H1 (cell line): Measurements from ENCODE around the gene DNM1L. TPM values are rescaled to one million over a fixed set of nuclear protein-coding genes. Genes with fewer than 3 reads are reported as not detected.

Source experiments
- CTCF ChIA-PET: fragments of 300-600 bp; sonication (Branson Sonifier 250); formaldehyde crosslinking; loops from one replicate; lab custom pipeline; 2021; ENCODE audit not compliant: partially characterized antibody; lab: Charles Lee
- POLR2A ChIA-PET: fragments of 300-600 bp; sonication (Branson Sonifier 250); formaldehyde crosslinking; loops from one replicate; lab custom pipeline; 2021; ENCODE audit warnings: inconsistent platforms; ENCODE audit not compliant: partially characterized antibody; lab: Charles Lee
- DNase-seq, 2 experiments: peaks; one replicate each; pipeline versions ENCODE4 v3.0.0 to v3.0.0-alpha.2; 2010 to 2022; ENCODE audit warnings: low spot score in 2 of 2, low read depth in 1 of 2, mixed read lengths in 1 of 2
- FAIRE-seq: peaks from 2 replicates; lab custom pipeline; 2011; peaks lifted over from hg19 to GRCh38; lab: Jason Lieb, UNC
- H2AFZ ChIP-seq: 2 replicates; pipeline ENCODE4 v1.8.1; 2012; ENCODE audit warnings: low read length, inconsistent platforms
- H2AK5ac ChIP-seq: 2 replicates; pipeline ENCODE4 v1.6.1; 2013; ENCODE audit warnings: low read depth, low read length
- H2BK120ac ChIP-seq: replicated peaks from 2 replicates; pipeline ENCODE3; 2013; ENCODE audit warnings: low read depth, low read length, inconsistent platforms
- H2BK12ac ChIP-seq: 2 replicates; pipeline ENCODE4 v1.6.1; 2013; ENCODE audit warnings: low read depth, low read length
- H2BK15ac ChIP-seq: 2 replicates; pipeline ENCODE4 v1.6.1; 2013; ENCODE audit warnings: low read length
- H2BK20ac ChIP-seq: 2 replicates; pipeline ENCODE4 v1.6.1; 2013; ENCODE audit warnings: low read length
- H2BK5ac ChIP-seq: 2 replicates; pipeline ENCODE4 v1.6.1; 2013; ENCODE audit warnings: low read depth, low read length
- H3K14ac ChIP-seq: 2 replicates; pipeline ENCODE4 v1.6.1; 2013; ENCODE audit warnings: inconsistent platforms; ENCODE audit not compliant: insufficient read length
- H3K18ac ChIP-seq: 2 replicates; pipeline ENCODE4 v1.6.1; 2013; ENCODE audit warnings: low read length; ENCODE audit errors: extremely low read depth
- H3K23ac ChIP-seq: 2 replicates; pipeline ENCODE4 v1.6.1; 2013; ENCODE audit warnings: inconsistent platforms; ENCODE audit not compliant: insufficient read length
- H3K23me2 ChIP-seq: 2 replicates; pipeline ENCODE4 v1.6.1; 2013; ENCODE audit warnings: low read depth, low read length
- H3K27ac ChIP-seq: 2 replicates; pipeline ENCODE4 v1.6.1; 2011; ENCODE audit warnings: low read depth, low read length, inconsistent platforms
- H3K27me3 ChIP-seq, 4 experiments: replicated peaks in 1 of 4; 1 replicate in 1 of 4; 2 replicates in 3 of 4; pipeline versions ENCODE4 v1.6.1 to v1.8.1; 2011 to 2013; ENCODE audit warnings: low read length in 3 of 4, mild to moderate bottlenecking in 3 of 4, inconsistent platforms in 2 of 4, mixed read lengths in 2 of 4, moderate library complexity in 1 of 4; ENCODE audit not compliant: control insufficient read depth in 3 of 4, insufficient read depth in 3 of 4; ENCODE audit errors: extremely low read depth in 1 of 4
- H3K36me3 ChIP-seq, 4 experiments: 2 replicates each; pipeline versions ENCODE4 v1.6.1 to v1.8.1; 2011 to 2013; ENCODE audit warnings: mild to moderate bottlenecking in 4 of 4, low read length in 3 of 4, moderate library complexity in 2 of 4, control low read depth in 1 of 4, inconsistent platforms in 1 of 4; ENCODE audit not compliant: insufficient read depth in 4 of 4, control insufficient read depth in 2 of 4
- H3K4ac ChIP-seq: replicated peaks from 2 replicates; pipeline ENCODE3; 2013; ENCODE audit warnings: low read length, low read depth, mixed read lengths, inconsistent platforms; ENCODE audit not compliant: insufficient read length
- H3K4me1 ChIP-seq, 4 experiments: replicated peaks in 1 of 4; 1 replicate in 1 of 4; 2 replicates in 3 of 4; pipeline versions ENCODE4 v1.6.1 to v1.8.1; 2011 to 2013; ENCODE audit warnings: low read length in 3 of 4, inconsistent platforms in 2 of 4, mixed read lengths in 1 of 4; ENCODE audit not compliant: insufficient read depth in 4 of 4, control insufficient read depth in 3 of 4
- H3K4me2 ChIP-seq, 2 experiments: 2 replicates each; pipeline versions ENCODE4 v1.6.1 to v1.8.1; 2011 to 2013; ENCODE audit warnings: low read depth in 2 of 2, low read length in 2 of 2, control low read depth in 1 of 2, inconsistent platforms in 1 of 2, mild to moderate bottlenecking in 1 of 2; ENCODE audit not compliant: insufficient read depth in 1 of 2
- H3K4me3 ChIP-seq, 4 experiments: fragments of 200-600, 300-600 bp in 1 of 4; sonication (generic), shearing (Covaris generic), sonication (Bioruptor Twin) in 1 of 4; 2 replicates each; pipeline versions ENCODE4 v1.5.1 to v1.8.1; 2011 to 2016; ENCODE audit warnings: low read length in 4 of 4, low read depth in 3 of 4, control low read depth in 2 of 4, inconsistent platforms in 2 of 4, mild to moderate bottlenecking in 2 of 4, mixed read lengths in 1 of 4, moderate library complexity in 1 of 4; ENCODE audit not compliant: insufficient read depth in 2 of 4; ENCODE audit errors: extremely low read depth in 1 of 4
- H3K56ac ChIP-seq: replicated peaks from 2 replicates; pipeline ENCODE3; 2013; ENCODE audit warnings: low read depth, mild to moderate bottlenecking, mixed read lengths, low read length, inconsistent platforms; ENCODE audit not compliant: insufficient read length
- H3K79me1 ChIP-seq: 2 replicates; pipeline ENCODE4 v1.6.1; 2013; ENCODE audit warnings: low read depth, low read length, control low read depth
- H3K79me2 ChIP-seq, 2 experiments: 2 replicates each; pipeline versions ENCODE4 v1.6.1 to v1.8.1; 2012 to 2013; ENCODE audit warnings: low read length in 2 of 2, mild to moderate bottlenecking in 2 of 2, inconsistent platforms in 1 of 2; ENCODE audit not compliant: insufficient read depth in 2 of 2, control insufficient read depth in 1 of 2
- H3K9ac ChIP-seq, 4 experiments: replicated peaks in 1 of 4; 1 replicate in 1 of 4; 2 replicates in 3 of 4; pipeline versions ENCODE4 v1.6.1 to v1.8.1; 2011 to 2013; ENCODE audit warnings: low read depth in 3 of 4, low read length in 3 of 4, control low read depth in 2 of 4, mild to moderate bottlenecking in 2 of 4, moderate library complexity in 2 of 4, inconsistent platforms in 1 of 4; ENCODE audit errors: extremely low read depth in 1 of 4
- H3K9me3 ChIP-seq, 2 experiments: 2 replicates each; pipeline versions ENCODE4 v1.6.1 to v1.8.1; 2012 to 2013; ENCODE audit warnings: mild to moderate bottlenecking in 2 of 2, moderate library complexity in 2 of 2, control low read depth in 1 of 2, inconsistent platforms in 1 of 2, low read depth in 1 of 2, low read length in 1 of 2, mixed read lengths in 1 of 2; ENCODE audit not compliant: insufficient read depth in 2 of 2
- H4K20me1 ChIP-seq, 2 experiments: replicated peaks in 1 of 2; 2 replicates each; pipeline versions ENCODE3 to v1.8.1; 2011 to 2013; ENCODE audit warnings: inconsistent platforms in 2 of 2, low read length in 2 of 2, mild to moderate bottlenecking in 1 of 2; ENCODE audit not compliant: insufficient read depth in 2 of 2, control insufficient read depth in 1 of 2
- H4K5ac ChIP-seq: 2 replicates; pipeline ENCODE4 v1.6.1; 2013; ENCODE audit warnings: low read length, low read depth, mixed read lengths, inconsistent platforms; ENCODE audit not compliant: insufficient read length
- H4K8ac ChIP-seq: 2 replicates; pipeline ENCODE4 v1.8.0; 2013; ENCODE audit warnings: mild to moderate bottlenecking, moderate library complexity, low read length, inconsistent platforms; ENCODE audit not compliant: insufficient read depth; ENCODE audit errors: extremely low read depth
- H4K91ac ChIP-seq: replicated peaks from 2 replicates; pipeline ENCODE3; 2013; ENCODE audit warnings: low read length, mixed read lengths, inconsistent platforms; ENCODE audit not compliant: insufficient read length
- EGR1 ChIP-seq: IDR thresholded peaks from 2 replicates; pipeline ENCODE4 v1.6.1; 2011; ENCODE audit warnings: low read depth, low read length, borderline replicate concordance
- EZH2 ChIP-seq: fragments of 200-600 bp; sonication (generic); IDR thresholded peaks from 2 replicates; pipeline ENCODE4 v1.7.1; 2012; ENCODE audit warnings: low read depth, mild to moderate bottlenecking, moderate library complexity, low read length, inconsistent platforms; ENCODE audit not compliant: severe bottlenecking
- GABPA ChIP-seq: IDR thresholded peaks from 2 replicates; pipeline ENCODE4 v1.6.1; 2011; ENCODE audit warnings: mild to moderate bottlenecking, low read length, moderate library complexity, borderline replicate concordance; ENCODE audit not compliant: insufficient read depth
- JUND ChIP-seq: IDR thresholded peaks from 2 replicates; pipeline ENCODE4 v1.6.1; 2011; ENCODE audit warnings: mild to moderate bottlenecking, improper control_type of control experiment, low read length
- KDM5A ChIP-seq: fragments of 200-600 bp; IDR thresholded peaks from 2 replicates; pipeline ENCODE4 v1.7.1; 2012; ENCODE audit warnings: mild to moderate bottlenecking, low read length, inconsistent platforms, mixed read lengths
- NRF1 ChIP-seq: IDR thresholded peaks from 2 replicates; pipeline ENCODE4 v1.6.1; 2011; ENCODE audit warnings: mild to moderate bottlenecking, low read depth, low read length, improper control_type of control experiment
- RNF2 ChIP-seq: fragments of 200-900, 300-1000 bp; sonication (generic); IDR thresholded peaks from 2 replicates; pipeline ENCODE4 v1.7.1; 2016; ENCODE audit warnings: borderline replicate concordance, low read depth, mild to moderate bottlenecking, antibody characterized with exemption, low read length; ENCODE audit not compliant: poor library complexity, severe bottlenecking; ENCODE audit errors: missing control alignments
- SIN3A ChIP-seq, 2 experiments: IDR thresholded peaks in 1 of 2; conservative IDR thresholded peaks in 1 of 2; 2 replicates each; pipeline ENCODE4 v1.6.1; 2011 to 2012; ENCODE audit warnings: low read length in 2 of 2, improper control_type of control experiment in 1 of 2, low read depth in 1 of 2, mild to moderate bottlenecking in 1 of 2
- SP1 ChIP-seq: IDR thresholded peaks from 2 replicates; pipeline ENCODE4 v1.6.1; 2011; ENCODE audit warnings: low read depth, low read length
- SP4 ChIP-seq: IDR thresholded peaks from 2 replicates; pipeline ENCODE4 v1.6.1; 2012; ENCODE audit warnings: low read length, inconsistent platforms
- YY1 ChIP-seq: IDR thresholded peaks from 2 replicates; pipeline ENCODE4 v1.6.1; 2011; ENCODE audit warnings: low read depth, mild to moderate bottlenecking, low read length
- WGBS, 2 experiments: shearing (Covaris generic) in 1 of 2; methylation state at CpG; one replicate each; pipeline versions ENCODE4 v1.1.6 to v1.1.7; 2013 to 2015; ENCODE audit warnings: low lambda C conversion rate in 2 of 2, mixed read lengths in 2 of 2, inconsistent platforms in 1 of 2, low coverage in 1 of 2, missing lambda C conversion rate in 1 of 2; ENCODE audit not compliant: insufficient replicate concordance in 2 of 2, insufficient coverage in 1 of 2, insufficient read length in 1 of 2; ENCODE audit errors: extremely low coverage in 1 of 2, missing lambda C conversion rate in 1 of 2; 5-methylcytosine and 5-hydroxymethylcytosine counted together
- polyA plus RNA-seq, 7 experiments: library from polyadenylated mRNA; depleted of rRNA in 3 of 7; stranded (reverse) in 5 of 7; unstranded in 2 of 7; fragments of >200 nt in 5 of 7; fragments of 200-250 nt in 2 of 7; gene quantifications; 1 replicate in 5 of 7; 2 replicates in 1 of 7; 4 replicates in 1 of 7; pipeline versions ENCODE4 v1.2.1 to v1.2.3, GENCODE V29; 2011 to 2013; ENCODE audit warnings: missing spikeins in 2 of 7, mixed read lengths in 2 of 7
- total RNA-seq: library from RNA; stranded (reverse); fragmentation: NEBNext Ultra II Directional; extraction: Animal tissue kit (Norgen Biotek cat#: 25700); gene quantifications from 2 replicates; pipeline ENCODE4 v1.2.1, GENCODE V29; 2021
- TF ChIP-seq, protein P1 (sequence below): IDR thresholded peaks from 2 replicates; pipeline ENCODE4 v1.6.1; 2011; ENCODE audit warnings: low read length, improper control_type of control experiment

The DNM1L gene
- total and polyA plus RNA-seq, 2 of the 8 experiments (the other 6 are each of a cell fraction or from before 2014, with no cell fraction given), result 23.7 to 93.9 TPM

DNA sequence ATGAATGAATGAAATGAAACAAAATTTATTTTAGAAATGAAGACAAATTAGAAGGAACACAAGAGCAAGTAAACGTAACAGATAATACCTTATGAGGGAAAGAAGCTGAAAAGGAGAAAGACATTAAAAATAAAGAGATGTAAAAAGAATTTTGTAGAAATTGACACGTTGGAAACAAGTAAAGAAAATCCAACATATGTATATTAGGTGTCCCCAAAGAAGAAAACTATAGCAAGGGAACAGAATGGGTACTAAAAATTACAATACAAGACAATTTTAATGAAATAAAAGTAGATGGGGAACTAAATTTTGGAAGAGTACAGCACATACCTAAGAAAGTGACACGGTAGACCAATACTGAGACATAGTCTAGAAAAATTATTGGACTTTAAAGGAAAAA, 16.7 kb downstream of the DNM1L start:
- no peak for DNase-seq
- 91 to 100% methylated on average over 1 to 3 of the region's 3 CpGs for WGBS, 2 experiments
- Histone ChIP-seq H3K4me1 (no peaks in the 10 kb centered on the region), H3K4me3 (no peak overlapping the region), H3K79me2 (peaks cover 3 to 87% of the 10 kb centered on the region in 2 experiments; a peak in 3 of 4 replicates), H4K5ac (no peak overlapping the region), H2BK20ac (no peak overlapping the region), H2BK15ac (no peak overlapping the region), H4K8ac (no peak overlapping the region), H3K23me2 (no peaks in the 10 kb centered on the region), H3K27ac (no peak overlapping the region), H3K36me3 (peaks cover 0 to 2% (median 0%) of the 10 kb centered on the region in 4 experiments; a peak in 1 of 8 replicates), H3K9me3 (no peaks in the 10 kb centered on the region), H2BK5ac (no peak overlapping the region), H4K20me1 (no peaks in the 10 kb centered on the region), H3K18ac (no peak overlapping the region), H2BK12ac (no peak overlapping the region), H3K23ac (no peak overlapping the region), H3K4me2 (no peak overlapping the region), H3K79me1 (no peaks in the 10 kb centered on the region), H3K56ac (no peak overlapping the region), H2BK120ac (no peak overlapping the region), H3K9ac (no peak overlapping the region), H2AK5ac (no peak overlapping the region), H3K4ac (no peak overlapping the region), H4K91ac (no peak overlapping the region), H2AFZ (no peak overlapping the region), H3K27me3 (no peaks in the 10 kb centered on the region), H3K14ac (no peak overlapping the region)
- no peak for FAIRE-seq
- ChIA-PET CTCF (interaction anchor here (0.9 kb wide), 1 partner anchor 1042 kb away, joined by 6 read pairs; no protein-coding TSS in a partner anchor), POLR2A (no interaction called here)
- no peak for TF ChIP-seq EGR1
- TF ChIP-seq KDM5A, result no peak
- no peak for TF ChIP-seq SIN3A (conservative IDR thresholded peaks at IDR 0.05 in 1 of 2, IDR thresholded peaks at IDR 0.05 in 1 of 2; ENCODE audit: low read depth in 1 of 2, low read length in 2 of 2)
- TF ChIP-seq JUND, result no peak
- no peak for TF ChIP-seq SP1
- no peak for TF ChIP-seq EZH2
- no peak for TF ChIP-seq SP4
- TF ChIP-seq YY1, result no peak
- TF ChIP-seq RNF2, result no peak
- TF ChIP-seq NRF1, result no peak
- TF ChIP-seq, protein P1, sequence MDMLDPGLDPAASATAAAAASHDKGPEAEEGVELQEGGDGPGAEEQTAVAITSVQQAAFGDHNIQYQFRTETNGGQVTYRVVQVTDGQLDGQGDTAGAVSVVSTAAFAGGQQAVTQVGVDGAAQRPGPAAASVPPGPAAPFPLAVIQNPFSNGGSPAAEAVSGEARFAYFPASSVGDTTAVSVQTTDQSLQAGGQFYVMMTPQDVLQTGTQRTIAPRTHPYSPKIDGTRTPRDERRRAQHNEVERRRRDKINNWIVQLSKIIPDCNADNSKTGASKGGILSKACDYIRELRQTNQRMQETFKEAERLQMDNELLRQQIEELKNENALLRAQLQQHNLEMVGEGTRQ, result no peak
- no peak for TF ChIP-seq GABPA
